OCI-LY7 (cell line): ENCODE results near the gene SERPINA1.

Source experiments
- CTCF ChIP-seq: fragments of 200-600 bp; sonication (generic); conservative IDR thresholded peaks from 2 replicates; pipeline ENCODE4 v1.5.1; 2014; ENCODE audit warnings: mild to moderate bottlenecking, antibody characterized with exemption, low read length, moderate library complexity, mixed read lengths
- EZH2phosphoT487 ChIP-seq: fragments of 200-600 bp; sonication (generic); IDR thresholded peaks from 2 replicates; pipeline ENCODE4 v1.6.1; 2018; ENCODE audit warnings: low read depth, borderline replicate concordance, mild to moderate bottlenecking, mixed run types, antibody characterized with exemption, low read length, moderate library complexity, mixed read lengths

- TF ChIP-seq CTCF: no peak
- TF ChIP-seq EZH2phosphoT487: no peak
Measured at GRCh38 chr14:94330432-94330831, 58.0 kb downstream of the SERPINA1 start.
